NCI-H1417 treated with DMSO at 0.1 percent for 48 hours (cell line): ENCODE data around the gene FOS.
A peak's percentile ranks its signal among the peaks of the same experiment; 100 is the strongest.
"Not testable (repeated sequence)": the region's sequence is repeated elsewhere in the genome, so short reads cannot be mapped to it uniquely, and the experiment has no call there.

Experiments
- DNase-seq: peaks from one replicate; lab custom pipeline; 2025; lab: John Stamatoyannopoulos, UW

Gene FOS

GRCh38 chr14:75278422-75279152, at the start of gene FOS:
Gene FOS (plus strand): TSS chr14:75278828. CDS start chr14:75278983, 155 bp downstream.
- DNase-seq = peak; percentile 89

GRCh38 chr14:75229661-75230139, 48.9 kb upstream of the FOS start:
- no peak for DNase-seq

- no peak for DNase-seq
Measured at GRCh38 chr14:75230140-75230792, 48.4 kb upstream of the FOS start.

GRCh38 chr14:75231320-75231719, 47.3 kb upstream of the FOS start:
- DNase-seq = no peak

- no peak for DNase-seq
Measured at GRCh38 chr14:75232191-75232590, 46.4 kb upstream of the FOS start.

- no peak for DNase-seq
Measured at GRCh38 chr14:75232597-75232996, 46.0 kb upstream of the FOS start.

- DNase-seq = no peak
Measured at GRCh38 chr14:75234173-75235115, 44.2 kb upstream of the FOS start.

- not testable (repeated sequence) for DNase-seq
Measured at GRCh38 chr14:75235198-75235597, 43.4 kb upstream of the FOS start.

GRCh38 chr14:75236467-75236866, 42.2 kb upstream of the FOS start:
- DNase-seq = no peak

GRCh38 chr14:75236901-75237419, 41.7 kb upstream of the FOS start:
- DNase-seq = no peak

GRCh38 chr14:75238756-75239455, 39.7 kb upstream of the FOS start:
- DNase-seq = no peak

- DNase-seq = no peak
Measured at GRCh38 chr14:75240781-75241180, 37.8 kb upstream of the FOS start.

GRCh38 chr14:75242546-75243273, 35.9 kb upstream of the FOS start:
- no peak for DNase-seq

GRCh38 chr14:75244121-75244520, 34.5 kb upstream of the FOS start:
- no peak for DNase-seq

- DNase-seq = no peak
Measured at GRCh38 chr14:75246546-75247285, 31.9 kb upstream of the FOS start.

- DNase-seq = no peak
Measured at GRCh38 chr14:75247286-75247922, 31.2 kb upstream of the FOS start.

- no peak for DNase-seq
Measured at GRCh38 chr14:75247939-75248338, 30.7 kb upstream of the FOS start.

- no peak for DNase-seq
Measured at GRCh38 chr14:75249251-75249957, 29.2 kb upstream of the FOS start.

- no peak for DNase-seq
Measured at GRCh38 chr14:75249958-75250336, 28.7 kb upstream of the FOS start.
